CD14-positive monocyte (primary cell): Measurements from ENCODE around the gene ITPR1. TPM values are rescaled to one million over a fixed set of nuclear protein-coding genes. Genes with fewer than 3 reads are reported as not detected.

ENCODE experiments used
- DNase-seq, 3 donors: peaks; one replicate each; pipeline ENCODE4 v3.0.0-alpha.2; 2011 to 2022
- H2AFZ ChIP-seq: 2 replicates; pipeline ENCODE4 v1.6.0; 2012; ENCODE audit warnings: mild to moderate bottlenecking, low read depth, low read length, inconsistent platforms; ENCODE audit not compliant: insufficient read depth, poor library complexity, severe bottlenecking
- H3K27ac ChIP-seq, 2 donors: 1 replicate in 1 of 2; 2 replicates in 1 of 2; pipeline ENCODE4 v1.5.1; 2012 to 2013; ENCODE audit warnings: low read length in 2 of 2, control low read depth in 1 of 2, inconsistent platforms in 1 of 2, low read depth in 1 of 2, mild to moderate bottlenecking in 1 of 2
- H3K27me3 ChIP-seq, 2 donors: one replicate each; pipeline versions ENCODE4 v1.6.0 to v1.6.1; 2011 to 2013; ENCODE audit warnings: low read length in 2 of 2; ENCODE audit not compliant: control insufficient read depth in 2 of 2, insufficient read depth in 2 of 2
- H3K36me3 ChIP-seq, 2 donors: replicated peaks in 1 of 2; 1 replicate in 1 of 2; 2 replicates in 1 of 2; pipeline versions ENCODE4 v1.5.1 to v1.6.1; 2012 to 2013; ENCODE audit warnings: low read length in 2 of 2, control low read depth in 1 of 2, inconsistent platforms in 1 of 2, mild to moderate bottlenecking in 1 of 2; ENCODE audit not compliant: insufficient read depth in 2 of 2, control insufficient read depth in 1 of 2
- H3K4me1 ChIP-seq, 2 donors: 1 replicate in 1 of 2; 2 replicates in 1 of 2; pipeline versions ENCODE4 v1.5.1 to v1.6.1; 2012 to 2013; ENCODE audit warnings: low read length in 2 of 2, control low read depth in 1 of 2, inconsistent platforms in 1 of 2, mild to moderate bottlenecking in 1 of 2, moderate library complexity in 1 of 2; ENCODE audit not compliant: insufficient read depth in 2 of 2, control insufficient read depth in 1 of 2
- H3K4me2 ChIP-seq: replicated peaks from 2 replicates; pipeline ENCODE3; 2012; ENCODE audit warnings: low read length, moderate library complexity, mild to moderate bottlenecking; ENCODE audit not compliant: poor library complexity, severe bottlenecking; ENCODE audit errors: extremely low read depth
- H3K4me3 ChIP-seq, 3 experiments: fragments of 200-600 bp in 1 of 3; sonication (generic) in 1 of 3; replicated peaks in 1 of 3; 1 replicate in 2 of 3; 2 replicates in 1 of 3; pipeline ENCODE4 v1.5.1; 2011 to 2013; ENCODE audit warnings: low read length in 3 of 3, mild to moderate bottlenecking in 3 of 3, control low read depth in 2 of 3, low read depth in 2 of 3, inconsistent platforms in 1 of 3, moderate library complexity in 1 of 3
- H3K79me2 ChIP-seq: 2 replicates; pipeline ENCODE4 v1.6.0; 2012; ENCODE audit warnings: mild to moderate bottlenecking, control low read depth, inconsistent platforms, low read length, moderate library complexity; ENCODE audit not compliant: insufficient read depth
- H3K9ac ChIP-seq: 2 replicates; pipeline ENCODE4 v1.6.0; 2017; ENCODE audit warnings: low read length, mild to moderate bottlenecking; ENCODE audit not compliant: insufficient read depth, poor library complexity, severe bottlenecking
- H3K9me3 ChIP-seq, 2 donors: replicated peaks in 1 of 2; 1 replicate in 1 of 2; 2 replicates in 1 of 2; pipeline versions ENCODE4 v1.5.1 to v1.6.1; 2012 to 2013; ENCODE audit warnings: low read length in 2 of 2, control low read depth in 1 of 2; ENCODE audit not compliant: control insufficient read depth in 1 of 2, insufficient read depth in 1 of 2
- H4K20me1 ChIP-seq: 2 replicates; pipeline ENCODE4 v1.6.0; 2012; ENCODE audit warnings: mild to moderate bottlenecking, low read length, control low read depth, moderate library complexity; ENCODE audit not compliant: insufficient read depth
- H3K27ac Mint-ChIP-seq, 7 donors: one replicate each; pipeline ENCODE4 v1.8.0; 2020; ENCODE audit warnings: mild to moderate bottlenecking in 7 of 7, mixed read lengths in 7 of 7, moderate library complexity in 6 of 7, inconsistent platforms in 2 of 7
- H3K27me3 Mint-ChIP-seq, 3 donors: one replicate each; pipeline ENCODE4 v1.8.0; 2021 to 2022; ENCODE audit warnings: low read depth in 3 of 3, mild to moderate bottlenecking in 3 of 3, mixed read lengths in 3 of 3, moderate library complexity in 3 of 3, inconsistent platforms in 1 of 3
- H3K36me3 Mint-ChIP-seq, 2 donors: one replicate each; pipeline ENCODE4 v1.8.0; 2020; ENCODE audit warnings: mixed read lengths in 2 of 2, inconsistent platforms in 1 of 2, mild to moderate bottlenecking in 1 of 2
- H3K4me1 Mint-ChIP-seq: one replicate; pipeline ENCODE4 v1.8.0; 2020; ENCODE audit warnings: mild to moderate bottlenecking, mixed read lengths
- H3K4me3 Mint-ChIP-seq, 2 donors: one replicate each; pipeline ENCODE4 v1.8.0; 2020; ENCODE audit warnings: mild to moderate bottlenecking in 2 of 2, mixed read lengths in 2 of 2, moderate library complexity in 1 of 2
- H3K9me3 Mint-ChIP-seq, 7 donors: one replicate each; pipeline ENCODE4 v1.8.0; 2020 to 2022; ENCODE audit warnings: mixed read lengths in 7 of 7, mild to moderate bottlenecking in 6 of 7, moderate library complexity in 6 of 7, inconsistent platforms in 2 of 7
- CTCF ChIP-seq: fragments of 200-600 bp; IDR thresholded peaks from one replicate; pipeline ENCODE4 v1.8.0; 2022; ENCODE audit warnings: antibody characterized with exemption, mild to moderate bottlenecking
- WGBS: methylation state at CpG from one replicate; pipeline ENCODE4 v1.1.5; 2013; ENCODE audit warnings: missing lambda C conversion rate; ENCODE audit not compliant: insufficient coverage; 5-methylcytosine and 5-hydroxymethylcytosine counted together
- intact Hi-C, 2 donors: fragments of 100-400 bp; cut with micrococcal nuclease; formaldehyde crosslinking; loops; one replicate each; pipeline versions ENCODE4 v1.15.0 to v1.15.1; 2023
- polyA plus RNA-seq, 3 donors: library from polyadenylated mRNA; depleted of rRNA in 1 of 3; unstranded in 2 of 3; stranded (reverse) in 1 of 3; fragments of 300-500 nt in 2 of 3; fragments of >200 nt in 1 of 3; fragmentation: Illumina TruSeq in 2 of 3; gene quantifications; 1 replicate in 2 of 3; 2 replicates in 1 of 3; pipeline ENCODE4 v1.2.3, GENCODE V29; 2012 to 2021

Gene ITPR1
- polyA plus RNA-seq, 3 donors = 3.2 to 21.1 (median 7.1) TPM

DNA sequence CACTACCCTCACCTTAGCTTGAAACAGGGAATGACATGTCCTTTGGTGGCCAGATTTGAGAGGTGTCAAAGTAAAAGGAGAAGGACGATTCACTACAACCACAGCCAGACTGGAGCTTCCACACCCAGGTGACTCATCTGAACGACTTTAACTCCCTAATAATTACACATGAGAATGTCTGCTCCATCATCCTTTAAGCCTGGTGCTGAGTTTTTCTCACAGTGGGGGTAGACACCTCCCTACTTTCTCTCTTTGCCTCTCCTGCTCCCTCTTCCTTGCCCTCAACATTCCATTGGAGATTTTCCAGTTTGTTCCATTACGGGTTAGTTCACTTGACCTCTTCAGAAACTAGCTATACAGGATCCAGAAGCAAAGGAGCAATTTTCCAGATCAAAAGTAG is 331.8 kb downstream of the ITPR1 start:
- Histone ChIP-seq H2AFZ (no peak overlapping the region), H4K20me1 (no peaks in the 10 kb centered on the region), H3K4me2 (no peak overlapping the region), H3K9ac (no peak overlapping the region), H3K9me3 (no peaks in the 10 kb centered on the region), H3K27me3 (no peaks in the 10 kb centered on the region), H3K4me1 (peaks cover 42 to 50% of the 10 kb centered on the region in 2 donors), H3K27ac (no peak overlapping the region), H3K4me3 (no peak overlapping the region), H3K79me2 (no peaks in the 10 kb centered on the region), H3K36me3 (peaks cover 20 to 45% of the 10 kb centered on the region in 2 donors)
- 0% methylated on average over 1 of the region's 3 CpGs for WGBS
- H3K27ac Mint-ChIP-seq = peak overlapping the region in 4 of 7 donors; percentile 21 to 72 (median 40)
- no peak overlapping the region for H3K4me3 Mint-ChIP-seq
- DNase-seq = peak; percentile 54 to 84 (median 71)
- H3K4me1 Mint-ChIP-seq = peaks cover 58% of the 10 kb centered on the region
- TF ChIP-seq CTCF = no peak
- peaks cover 61 to 68% of the 10 kb centered on the region in 2 donors for H3K36me3 Mint-ChIP-seq
- peaks cover 0 to 4% (median 3%) of the 10 kb centered on the region in 3 donors for H3K27me3 Mint-ChIP-seq
- intact Hi-C loops = loop anchor here in 1 of 2 donors (5.0 kb wide), 1 partner anchor 152 kb away; the partner anchor contains the start of gene BHLHE40
- no peaks in the 10 kb centered on the region for H3K9me3 Mint-ChIP-seq

- no peak for TF ChIP-seq CTCF
- H3K4me3 ChIP-seq = peak overlapping the region in 1 of 3 experiments; percentile 12
These were observed 332.5 kb downstream of the ITPR1 start for GRCh38 chr3:4825436-4826236.

More at GRCh38 chr3:4825436-4826236, 332.5 kb downstream of the ITPR1 start:
- intact Hi-C loops = loop anchor here in 1 of 2 donors (5.0 kb wide), 1 partner anchor 152 kb away; the partner anchor contains the start of gene BHLHE40
- Histone ChIP-seq H3K79me2 (no peaks in the 10 kb centered on the region), H3K9ac (no peak overlapping the region), H3K27ac (no peak overlapping the region), H3K9me3 (no peaks in the 10 kb centered on the region), H3K36me3 (peaks cover 13 to 38% of the 10 kb centered on the region in 2 donors), H3K27me3 (no peaks in the 10 kb centered on the region), H3K4me1 (peaks cover 46 to 57% of the 10 kb centered on the region in 2 donors), H4K20me1 (no peaks in the 10 kb centered on the region), H2AFZ (no peak overlapping the region), H3K4me2 (peak overlapping the region; percentile 7)
- Mint-ChIP-seq H3K4me3 (peak overlapping the region; percentile 48 to 60), H3K9me3 (no peaks in the 10 kb centered on the region), H3K27me3 (peaks cover 0 to 4% (median 3%) of the 10 kb centered on the region in 3 donors), H3K27ac (peak overlapping the region in 6 of 7 donors; percentile 68 to 84 (median 71)), H3K36me3 (peaks cover 54 to 61% of the 10 kb centered on the region in 2 donors), H3K4me1 (peaks cover 62% of the 10 kb centered on the region)
- peak; percentile 25 to 60 (median 49) for DNase-seq
- WGBS = 27% methylated on average over 10 of the region's 12 CpGs
